Stomach (tissue), 4 donors: ENCODE data around the gene CRYGA.

ENCODE experiments used
- EP300 ChIP-seq: sonication (generic); formaldehyde crosslinking; IDR thresholded peaks from one replicate; pipeline ENCODE4 v1.6.1; 2017; ENCODE audit warnings: antibody characterized with exemption
- POLR2A ChIP-seq, 4 donors: fragments of 450-650 bp; IDR thresholded peaks; one replicate each; pipeline ENCODE4 v1.6.1; 2016; ENCODE audit warnings: antibody characterized with exemption in 4 of 4, control low read depth in 2 of 4, mild to moderate bottlenecking in 1 of 4, moderate library complexity in 1 of 4
- POLR2AphosphoS5 ChIP-seq, 3 donors: sonication (generic); formaldehyde crosslinking; IDR thresholded peaks; one replicate each; pipeline ENCODE4 v1.6.1; 2016; ENCODE audit warnings: antibody characterized with exemption in 3 of 3
- TF ChIP-seq, protein P1 (sequence below), 7 experiments: fragments of 450-650 bp in 4 of 7; fragments of 200-600 bp in 3 of 7; sonication (generic) in 3 of 7; IDR thresholded peaks; one replicate each; pipeline ENCODE4 v1.5.1; 2016 to 2019; ENCODE audit warnings: antibody characterized with exemption in 7 of 7, control low read depth in 2 of 7, mild to moderate bottlenecking in 1 of 7

DNA sequence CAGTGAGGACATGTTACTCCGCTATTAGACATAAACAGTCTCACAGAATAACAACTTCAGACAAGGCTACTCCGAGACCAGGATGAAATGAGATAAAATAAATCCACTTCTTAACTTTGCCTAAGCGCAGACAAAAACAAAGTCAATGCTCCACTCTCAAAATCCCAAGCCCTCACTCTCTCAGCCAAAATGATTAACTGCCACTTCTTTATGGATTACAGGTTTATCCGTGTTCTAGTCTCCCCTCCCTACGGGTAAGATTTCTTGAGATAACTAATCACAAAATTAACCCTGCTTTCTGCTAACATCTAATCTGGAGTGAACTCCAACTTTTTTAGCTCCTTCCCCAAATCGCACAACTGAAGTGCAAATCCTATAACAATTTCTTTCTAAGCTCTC lies 32.7 kb downstream of the CRYGA start:
- TF ChIP-seq, protein P1, sequence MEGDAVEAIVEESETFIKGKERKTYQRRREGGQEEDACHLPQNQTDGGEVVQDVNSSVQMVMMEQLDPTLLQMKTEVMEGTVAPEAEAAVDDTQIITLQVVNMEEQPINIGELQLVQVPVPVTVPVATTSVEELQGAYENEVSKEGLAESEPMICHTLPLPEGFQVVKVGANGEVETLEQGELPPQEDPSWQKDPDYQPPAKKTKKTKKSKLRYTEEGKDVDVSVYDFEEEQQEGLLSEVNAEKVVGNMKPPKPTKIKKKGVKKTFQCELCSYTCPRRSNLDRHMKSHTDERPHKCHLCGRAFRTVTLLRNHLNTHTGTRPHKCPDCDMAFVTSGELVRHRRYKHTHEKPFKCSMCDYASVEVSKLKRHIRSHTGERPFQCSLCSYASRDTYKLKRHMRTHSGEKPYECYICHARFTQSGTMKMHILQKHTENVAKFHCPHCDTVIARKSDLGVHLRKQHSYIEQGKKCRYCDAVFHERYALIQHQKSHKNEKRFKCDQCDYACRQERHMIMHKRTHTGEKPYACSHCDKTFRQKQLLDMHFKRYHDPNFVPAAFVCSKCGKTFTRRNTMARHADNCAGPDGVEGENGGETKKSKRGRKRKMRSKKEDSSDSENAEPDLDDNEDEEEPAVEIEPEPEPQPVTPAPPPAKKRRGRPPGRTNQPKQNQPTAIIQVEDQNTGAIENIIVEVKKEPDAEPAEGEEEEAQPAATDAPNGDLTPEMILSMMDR (IDR thresholded peaks at IDR 0.05), result no peak
- TF ChIP-seq POLR2A (IDR thresholded peaks at IDR 0.05) (no peak), POLR2AphosphoS5 (IDR thresholded peaks at IDR 0.05) (no peak), EP300 (no peak)
